ENCODE measurements around the gene VSIG1. TPM values are rescaled to one million over a fixed set of nuclear protein-coding genes. Genes with fewer than 3 reads are reported as not detected.

Gene VSIG1
- total and polyA plus RNA-seq, 7 experiments from 2014 or later: 7.8 to 50.2 (median 20.3) TPM

DNA sequence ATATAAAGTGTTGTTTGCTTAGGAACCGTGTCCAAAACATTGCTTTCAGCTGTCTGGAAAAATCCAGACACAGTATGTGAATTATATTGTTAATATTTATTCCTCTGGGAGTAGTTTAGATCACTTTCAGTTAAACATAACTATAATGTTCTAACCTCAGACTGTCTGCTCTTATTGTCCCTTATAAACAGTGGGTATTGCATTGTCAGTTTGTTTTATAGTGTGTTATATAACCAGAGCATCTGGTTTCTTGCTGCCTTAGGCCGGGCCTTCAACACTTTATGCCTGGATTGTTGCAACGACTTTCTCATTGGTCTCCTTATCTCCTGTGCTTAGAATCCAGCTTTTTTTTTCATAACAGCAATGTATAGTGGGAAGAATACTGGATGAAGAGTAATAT lies 73.1 kb downstream of the VSIG1 start:
- Histone ChIP-seq H3K4me1 (ENCODE audit: control insufficient read depth in 2 of 2, insufficient read depth in 2 of 2, low read length in 2 of 2) (no peaks in the 10 kb centered on the region), H3K27ac (ENCODE audit: low read depth, low read length) (no peak overlapping the region), H3K36me3 (ENCODE audit: control insufficient read depth in 2 of 3, insufficient read depth in 3 of 3, low read length in 3 of 3) (no peaks in the 10 kb centered on the region), H3K9me3 (ENCODE audit: control insufficient read depth in 2 of 3, low read length in 3 of 3) (no peaks in the 10 kb centered on the region), H3K27me3 (ENCODE audit: control insufficient read depth in 2 of 2, insufficient read depth in 2 of 2, low read length in 2 of 2) (no peaks in the 10 kb centered on the region), H3K4me3 (ENCODE audit: low read length) (no peak overlapping the region)
- peaks cover 0 to 7% (median 0%) of the 10 kb centered on the region in 7 donors for H3K4me1 Mint-ChIP-seq
- peaks cover 0 to 2% (median 0%) of the 10 kb centered on the region in 11 donors for H3K9me3 Mint-ChIP-seq
- CTCF ChIA-PET: interaction anchor here (0.6 kb wide), 1 partner anchor 26 kb away, joined by 3 read pairs; no protein-coding TSS in a partner anchor
- peaks cover 0 to 7% (median 0%) of the 10 kb centered on the region in 5 donors for H3K36me3 Mint-ChIP-seq
- no peak for ATAC-seq
- no peak for DNase-seq
- intact Hi-C loops (cut with micrococcal nuclease): no loop called here
- H3K27me3 Mint-ChIP-seq: no peaks in the 10 kb centered on the region
- no peak overlapping the region for H3K4me3 Mint-ChIP-seq
- POLR2A ChIA-PET: no interaction called here
- H3K27ac Mint-ChIP-seq: no peak overlapping the region

DNA sequence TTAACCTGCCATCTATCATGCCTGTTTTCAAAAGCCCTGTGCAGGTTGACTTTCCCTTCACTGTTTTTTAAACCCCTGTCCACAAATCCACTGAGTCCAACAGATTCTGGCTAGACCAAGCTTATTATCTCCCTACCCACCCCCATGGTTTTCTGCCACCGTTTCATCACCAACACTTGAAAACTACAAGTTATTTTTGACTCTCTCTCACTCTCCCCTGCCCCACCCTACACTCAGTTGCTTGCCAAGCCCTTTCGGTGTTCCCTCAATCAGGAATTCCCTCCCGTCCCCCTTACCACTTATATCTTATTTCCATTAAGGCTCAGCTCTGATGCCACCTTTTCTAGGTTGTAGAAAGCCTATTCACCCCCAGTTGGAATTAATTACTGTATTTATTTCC lies 76.4 kb downstream of the VSIG1 start:
- Mint-ChIP-seq H3K27me3 (no peaks in the 10 kb centered on the region), H3K4me3 (no peak overlapping the region), H3K9me3 (no peaks in the 10 kb centered on the region), H3K27ac (no peak overlapping the region), H3K4me1 (peaks cover 0 to 7% (median 0%) of the 10 kb centered on the region in 7 donors), H3K36me3 (peaks cover 0 to 14% (median 2%) of the 10 kb centered on the region in 5 donors)
- no peaks in the 10 kb centered on the region for H3K27me3 ChIP-seq (ENCODE audit: control insufficient read depth in 2 of 2, insufficient read depth in 2 of 2, low read length in 2 of 2)
- H3K4me1 ChIP-seq (ENCODE audit: control insufficient read depth in 2 of 2, insufficient read depth in 2 of 2, low read length in 2 of 2): no peaks in the 10 kb centered on the region
- CTCF ChIA-PET: no interaction called here
- H3K9me3 ChIP-seq (ENCODE audit: control insufficient read depth in 2 of 3, low read length in 3 of 3): no peaks in the 10 kb centered on the region
- POLR2A ChIA-PET: no interaction called here
- H3K36me3 ChIP-seq (ENCODE audit: control insufficient read depth in 2 of 3, insufficient read depth in 3 of 3, low read length in 3 of 3): no peaks in the 10 kb centered on the region
- H3K4me3 ChIP-seq (ENCODE audit: low read length): no peak overlapping the region
- H3K27ac ChIP-seq (ENCODE audit: low read depth, low read length): no peak overlapping the region
- intact Hi-C loops (cut with micrococcal nuclease): no loop called here
- no peak for DNase-seq
- ATAC-seq: no peak

DNA sequence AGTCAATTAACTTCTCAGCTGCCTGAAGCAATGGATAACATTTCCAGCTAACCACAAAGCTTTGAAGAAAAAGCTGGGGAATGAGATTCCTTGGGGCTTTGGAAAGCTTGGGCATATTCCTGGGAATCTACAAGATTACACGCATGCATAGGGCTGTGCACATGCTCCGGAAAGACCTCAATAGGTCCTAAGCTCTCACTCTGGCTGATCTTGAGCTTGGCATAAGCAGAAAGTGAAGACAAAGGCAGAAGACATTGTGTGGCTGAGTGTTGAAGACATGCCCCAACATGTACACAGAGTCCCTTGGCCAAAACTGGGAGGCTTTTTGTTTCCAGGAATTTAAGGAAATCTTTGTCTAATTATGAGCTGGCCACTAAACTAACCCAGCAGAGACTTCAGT lies 77.9 kb downstream of the VSIG1 start:
- DNase-seq: no peak
- Histone ChIP-seq H3K27me3 (ENCODE audit: control insufficient read depth in 2 of 2, insufficient read depth in 2 of 2, low read length in 2 of 2) (no peaks in the 10 kb centered on the region), H3K9me3 (ENCODE audit: control insufficient read depth in 2 of 3, low read length in 3 of 3) (no peaks in the 10 kb centered on the region), H3K4me3 (ENCODE audit: low read length) (no peak overlapping the region), H3K36me3 (ENCODE audit: control insufficient read depth in 2 of 3, insufficient read depth in 3 of 3, low read length in 3 of 3) (no peaks in the 10 kb centered on the region), H3K4me1 (ENCODE audit: control insufficient read depth in 2 of 2, insufficient read depth in 2 of 2, low read length in 2 of 2) (no peaks in the 10 kb centered on the region), H3K27ac (ENCODE audit: low read depth, low read length) (no peak overlapping the region)
- Mint-ChIP-seq H3K27me3 (no peaks in the 10 kb centered on the region), H3K36me3 (peaks cover 0 to 15% (median 2%) of the 10 kb centered on the region in 5 donors), H3K9me3 (no peaks in the 10 kb centered on the region), H3K27ac (no peak overlapping the region), H3K4me1 (peaks cover 0 to 3% (median 0%) of the 10 kb centered on the region in 7 donors), H3K4me3 (no peak overlapping the region)
- intact Hi-C loops (cut with micrococcal nuclease): no loop called here
- CTCF ChIA-PET: no interaction called here
- ATAC-seq: no peak
- POLR2A ChIA-PET: interaction anchor here (0.7 kb wide), 1 partner anchor 35 kb away, joined by 3 read pairs; no protein-coding TSS in a partner anchor

DNA sequence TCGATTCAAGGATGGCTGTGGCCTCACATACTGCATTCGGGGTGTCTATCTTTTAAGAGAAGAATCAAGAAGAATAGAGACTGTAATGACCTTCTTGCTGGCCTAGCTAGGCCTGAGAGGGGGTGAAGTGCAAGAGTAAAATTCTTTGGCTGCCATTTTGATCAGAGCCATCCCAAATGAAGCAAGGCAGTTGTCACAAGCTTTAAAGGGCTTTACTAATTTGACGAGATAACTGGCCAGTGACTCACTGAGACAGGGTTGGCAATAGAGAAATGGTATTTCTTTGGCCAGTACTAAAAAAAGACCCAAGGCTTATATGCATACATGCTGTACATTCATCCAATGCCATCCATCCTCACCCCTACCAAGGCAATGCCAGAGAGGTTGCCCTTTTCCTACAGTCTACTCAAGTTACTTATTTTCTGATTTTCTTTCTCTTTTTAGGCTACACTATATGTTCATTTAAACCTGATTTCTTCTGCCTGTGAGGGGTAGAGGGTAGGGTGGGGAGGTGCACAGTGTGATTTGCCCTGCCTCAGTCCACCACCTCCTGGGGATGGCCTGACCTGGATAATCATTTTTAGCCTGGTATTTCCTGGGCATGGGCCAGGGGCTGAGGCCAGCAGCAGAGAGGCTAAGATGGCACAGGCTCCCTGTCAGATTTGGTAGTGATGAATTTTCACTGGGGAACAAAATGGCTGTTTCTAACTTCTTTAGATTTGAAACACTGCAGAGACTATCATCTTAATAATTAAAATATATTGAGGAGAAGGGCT lies 78.9 kb downstream of the VSIG1 start:
- Histone ChIP-seq H3K36me3 (ENCODE audit: control insufficient read depth in 2 of 3, insufficient read depth in 3 of 3, low read length in 3 of 3) (no peaks in the 10 kb centered on the region), H3K4me1 (ENCODE audit: control insufficient read depth in 2 of 2, insufficient read depth in 2 of 2, low read length in 2 of 2) (no peaks in the 10 kb centered on the region), H3K27me3 (ENCODE audit: control insufficient read depth in 2 of 2, insufficient read depth in 2 of 2, low read length in 2 of 2) (no peaks in the 10 kb centered on the region), H3K9me3 (ENCODE audit: control insufficient read depth in 2 of 3, low read length in 3 of 3) (no peaks in the 10 kb centered on the region), H3K4me3 (ENCODE audit: low read length) (no peak overlapping the region), H3K27ac (ENCODE audit: low read depth, low read length) (no peak overlapping the region)
- DNase-seq: no peak
- intact Hi-C loops (cut with micrococcal nuclease): no loop called here
- Mint-ChIP-seq H3K4me3 (no peak overlapping the region), H3K4me1 (peaks cover 0 to 1% (median 0%) of the 10 kb centered on the region in 7 donors), H3K27me3 (no peaks in the 10 kb centered on the region), H3K27ac (no peak overlapping the region), H3K36me3 (peaks cover 0 to 17% (median 2%) of the 10 kb centered on the region in 5 donors), H3K9me3 (no peaks in the 10 kb centered on the region)
- ChIA-PET POLR2A (no interaction called here), CTCF (no interaction called here)
- no peak for ATAC-seq

DNA sequence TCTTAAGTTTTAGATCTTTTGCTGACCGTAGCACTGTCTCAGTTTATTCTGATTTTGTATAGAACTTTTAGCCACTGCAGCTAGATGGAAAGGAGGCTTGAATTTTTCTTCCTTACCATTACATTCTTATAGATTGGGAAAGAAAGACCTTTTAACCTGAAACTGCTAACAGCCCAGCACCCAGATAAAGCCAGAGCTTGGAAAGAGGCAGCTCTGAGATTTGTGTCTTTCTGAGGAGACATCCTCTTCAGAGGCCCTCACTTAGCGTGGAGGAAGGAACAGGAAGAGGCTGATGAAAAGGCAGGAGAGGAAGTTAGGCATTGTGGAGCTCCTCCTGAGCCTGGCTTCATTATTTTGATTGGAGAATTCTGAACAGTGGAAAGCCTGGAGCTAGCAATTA lies 81.8 kb downstream of the VSIG1 start:
- ATAC-seq: no peak
- ChIA-PET CTCF (no interaction called here), POLR2A (no interaction called here)
- Mint-ChIP-seq H3K27ac (no peak overlapping the region), H3K4me3 (no peak overlapping the region), H3K36me3 (peaks cover 3 to 33% (median 11%) of the 10 kb centered on the region in 5 donors), H3K9me3 (peaks cover 0 to 3% (median 0%) of the 10 kb centered on the region in 11 donors), H3K4me1 (no peaks in the 10 kb centered on the region), H3K27me3 (no peaks in the 10 kb centered on the region)
- intact Hi-C loops (cut with micrococcal nuclease): no loop called here
- Histone ChIP-seq H3K36me3 (ENCODE audit: control insufficient read depth in 2 of 3, insufficient read depth in 3 of 3, low read length in 3 of 3) (peaks cover 0 to 6% (median 0%) of the 10 kb centered on the region in 3 experiments), H3K4me1 (ENCODE audit: control insufficient read depth in 2 of 2, insufficient read depth in 2 of 2, low read length in 2 of 2) (no peaks in the 10 kb centered on the region), H3K27me3 (ENCODE audit: control insufficient read depth in 2 of 2, insufficient read depth in 2 of 2, low read length in 2 of 2) (no peaks in the 10 kb centered on the region), H3K4me3 (ENCODE audit: low read length) (no peak overlapping the region), H3K27ac (ENCODE audit: low read depth, low read length) (no peak overlapping the region), H3K9me3 (ENCODE audit: control insufficient read depth in 2 of 3, low read length in 3 of 3) (no peaks in the 10 kb centered on the region)
- DNase-seq: no peak

DNA sequence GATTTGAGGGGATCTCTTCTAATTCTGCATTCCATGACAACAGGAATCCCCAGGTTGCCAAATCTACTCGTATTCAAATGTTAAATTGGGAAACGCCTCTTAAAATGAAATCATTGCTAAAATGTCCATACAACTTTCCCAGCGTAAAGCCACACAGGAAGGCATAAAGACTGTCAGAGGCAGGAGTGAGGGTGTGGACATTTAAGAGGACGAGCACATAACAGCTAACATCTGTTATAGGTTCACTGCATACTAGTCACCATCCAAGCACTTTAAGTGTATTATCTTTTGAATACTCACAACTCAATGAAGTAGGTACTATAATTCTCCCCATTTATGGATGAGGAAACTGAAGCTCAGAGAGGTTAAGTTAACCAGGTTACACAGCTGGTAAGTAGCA lies 82.3 kb downstream of the VSIG1 start:
- no peak overlapping the region for H3K27ac ChIP-seq (ENCODE audit: low read depth, low read length)
- H3K9me3 ChIP-seq (ENCODE audit: control insufficient read depth in 2 of 3, low read length in 3 of 3): no peaks in the 10 kb centered on the region
- H3K27me3 ChIP-seq (ENCODE audit: control insufficient read depth in 2 of 2, insufficient read depth in 2 of 2, low read length in 2 of 2): no peaks in the 10 kb centered on the region
- intact Hi-C loops (cut with micrococcal nuclease): no loop called here
- DNase-seq (no peak), ATAC-seq (no peak)
- H3K9me3 Mint-ChIP-seq: peaks cover 0 to 3% (median 0%) of the 10 kb centered on the region in 11 donors
- peaks cover 4 to 36% (median 13%) of the 10 kb centered on the region in 5 donors for H3K36me3 Mint-ChIP-seq
- H3K27ac Mint-ChIP-seq: no peak overlapping the region
- no peaks in the 10 kb centered on the region for H3K4me1 Mint-ChIP-seq
- H3K4me3 Mint-ChIP-seq: no peak overlapping the region
- no peaks in the 10 kb centered on the region for H3K4me1 ChIP-seq (ENCODE audit: control insufficient read depth in 2 of 2, insufficient read depth in 2 of 2, low read length in 2 of 2)
- no peak overlapping the region for H3K4me3 ChIP-seq (ENCODE audit: low read length)
- no peaks in the 10 kb centered on the region for H3K27me3 Mint-ChIP-seq
- ChIA-PET POLR2A (no interaction called here), CTCF (no interaction called here)
- peaks cover 0 to 6% (median 0%) of the 10 kb centered on the region in 3 experiments for H3K36me3 ChIP-seq (ENCODE audit: control insufficient read depth in 2 of 3, insufficient read depth in 3 of 3, low read length in 3 of 3)
